Neuron (in vitro differentiated cells): ENCODE results near the gene IL6ST.
"Not testable (repeated sequence)": the region's sequence is repeated elsewhere in the genome, so short reads cannot be mapped to it uniquely, and the experiment has no call there.

Source experiments
- H2AFZ ChIP-seq: one replicate; pipeline ENCODE4 v1.6.1; 2013; ENCODE audit warnings: low read depth, mild to moderate bottlenecking, inconsistent platforms, low read length, moderate library complexity
- H3K27me3 ChIP-seq: one replicate; pipeline ENCODE4 v1.6.1; 2013; ENCODE audit warnings: low read length; ENCODE audit not compliant: insufficient read depth
- H3K36me3 ChIP-seq: one replicate; pipeline ENCODE4 v1.6.1; 2013; ENCODE audit warnings: low read length; ENCODE audit not compliant: insufficient read depth
- H3K4me1 ChIP-seq: one replicate; pipeline ENCODE4 v1.6.1; 2013; ENCODE audit warnings: low read length; ENCODE audit not compliant: insufficient read depth
- H3K4me3 ChIP-seq: 2 replicates; pipeline ENCODE4 v1.5.1; 2013; ENCODE audit warnings: mild to moderate bottlenecking, low read length, moderate library complexity
- H3K9me3 ChIP-seq: one replicate; pipeline ENCODE4 v1.6.1; 2013; ENCODE audit warnings: low read length

Gene IL6ST

GRCh38 chr5:55985181-55985580 is 9.6 kb downstream of the IL6ST start:
- H3K36me3 ChIP-seq = peaks cover 5% of the 10 kb centered on the region
- no peaks in the 10 kb centered on the region for H3K27me3 ChIP-seq
- no peak overlapping the region for H2AFZ ChIP-seq
- H3K9me3 ChIP-seq = peaks cover 3% of the 10 kb centered on the region
- no peak overlapping the region for H3K4me3 ChIP-seq
- no peaks in the 10 kb centered on the region for H3K4me1 ChIP-seq

GRCh38 chr5:55983986-55984385 is 10.8 kb downstream of the IL6ST start:
- H3K27me3 ChIP-seq = no peaks in the 10 kb centered on the region
- H3K4me1 ChIP-seq = no peaks in the 10 kb centered on the region
- no peak overlapping the region for H3K4me3 ChIP-seq
- no peak overlapping the region for H2AFZ ChIP-seq
- H3K36me3 ChIP-seq = peaks cover 5% of the 10 kb centered on the region
- peaks cover 3% of the 10 kb centered on the region for H3K9me3 ChIP-seq

- H3K4me1 ChIP-seq = no peaks in the 10 kb centered on the region
- H3K4me3 ChIP-seq = no peak overlapping the region
- peaks cover 3% of the 10 kb centered on the region for H3K9me3 ChIP-seq
- peaks cover 5% of the 10 kb centered on the region for H3K36me3 ChIP-seq
- no peak overlapping the region for H2AFZ ChIP-seq
- H3K27me3 ChIP-seq = no peaks in the 10 kb centered on the region
These were observed 11.8 kb downstream of the IL6ST start for GRCh38 chr5:55982957-55983381.

- Histone ChIP-seq H3K36me3 (peaks cover 10% of the 10 kb centered on the region), H3K4me3 (no peak overlapping the region), H3K4me1 (no peaks in the 10 kb centered on the region), H2AFZ (no peak overlapping the region), H3K27me3 (no peaks in the 10 kb centered on the region), H3K9me3 (no peaks in the 10 kb centered on the region)
These were observed 21.5 kb downstream of the IL6ST start for GRCh38 chr5:55973296-55973695.

- H3K4me3 ChIP-seq = no peak overlapping the region
- H3K9me3 ChIP-seq = no peaks in the 10 kb centered on the region
- H3K27me3 ChIP-seq = no peaks in the 10 kb centered on the region
- no peaks in the 10 kb centered on the region for H3K4me1 ChIP-seq
- H2AFZ ChIP-seq = no peak overlapping the region
- peaks cover 13% of the 10 kb centered on the region for H3K36me3 ChIP-seq
These were observed 24.8 kb downstream of the IL6ST start for GRCh38 chr5:55969956-55970355.

- H3K36me3 ChIP-seq = peaks cover 25% of the 10 kb centered on the region
- no peaks in the 10 kb centered on the region for H3K4me1 ChIP-seq
- H3K27me3 ChIP-seq = no peaks in the 10 kb centered on the region
- no peak overlapping the region for H2AFZ ChIP-seq
- no peak overlapping the region for H3K4me3 ChIP-seq
- H3K9me3 ChIP-seq = no peaks in the 10 kb centered on the region
These were observed 28.5 kb downstream of the IL6ST start for GRCh38 chr5:55966284-55966683.

- Histone ChIP-seq H3K4me1 (no peaks in the 10 kb centered on the region), H3K4me3 (no peak overlapping the region), H3K27me3 (no peaks in the 10 kb centered on the region), H2AFZ (no peak overlapping the region), H3K36me3 (peaks cover 32% of the 10 kb centered on the region), H3K9me3 (no peaks in the 10 kb centered on the region)
These were observed 29.2 kb downstream of the IL6ST start for GRCh38 chr5:55965525-55965924.

- no peak overlapping the region for H2AFZ ChIP-seq
These were observed 34.0 kb downstream of the IL6ST start for GRCh38 chr5:55960779-55961178.

GRCh38 chr5:55959208-55959607 is 35.6 kb downstream of the IL6ST start:
- H3K4me3 ChIP-seq = no peak overlapping the region
- H3K9me3 ChIP-seq = no peaks in the 10 kb centered on the region
- H3K4me1 ChIP-seq = no peaks in the 10 kb centered on the region
- H2AFZ ChIP-seq = no peak overlapping the region
- no peaks in the 10 kb centered on the region for H3K27me3 ChIP-seq
- H3K36me3 ChIP-seq = peaks cover 51% of the 10 kb centered on the region

More at GRCh38 chr5:55960779-55961178, 34.0 kb downstream of the IL6ST start:
- Histone ChIP-seq H3K27me3 (no peaks in the 10 kb centered on the region), H3K36me3 (peaks cover 44% of the 10 kb centered on the region), H3K4me1 (no peaks in the 10 kb centered on the region), H3K4me3 (no peak overlapping the region), H3K9me3 (no peaks in the 10 kb centered on the region)

- not testable (repeated sequence) for H3K9me3 ChIP-seq, H3K4me1 ChIP-seq, H3K27me3 ChIP-seq, H2AFZ ChIP-seq, H3K4me3 ChIP-seq
- peaks cover 29% of the 10 kb centered on the region for H3K36me3 ChIP-seq
These were observed 53.6 kb downstream of the IL6ST start for GRCh38 chr5:55941154-55941553.

- H3K9me3 ChIP-seq, H3K4me1 ChIP-seq, H3K27me3 ChIP-seq, H3K4me3 ChIP-seq, H2AFZ ChIP-seq: not testable (repeated sequence)
- peaks cover 19% of the 10 kb centered on the region for H3K36me3 ChIP-seq
These were observed 57.2 kb downstream of the IL6ST start for GRCh38 chr5:55937598-55937997.

GRCh38 chr5:55936100-55936693 is 58.6 kb downstream of the IL6ST start:
- H3K27me3 ChIP-seq = no peaks in the 10 kb centered on the region
- H2AFZ ChIP-seq = no peak overlapping the region
- no peaks in the 10 kb centered on the region for H3K9me3 ChIP-seq
- no peaks in the 10 kb centered on the region for H3K4me1 ChIP-seq
- peaks cover 11% of the 10 kb centered on the region for H3K36me3 ChIP-seq
- no peak overlapping the region for H3K4me3 ChIP-seq

- no peaks in the 10 kb centered on the region for H3K9me3 ChIP-seq
- H2AFZ ChIP-seq = no peak overlapping the region
- H3K36me3 ChIP-seq = peaks cover 6% of the 10 kb centered on the region
- no peaks in the 10 kb centered on the region for H3K4me1 ChIP-seq
- H3K27me3 ChIP-seq = no peaks in the 10 kb centered on the region
- no peak overlapping the region for H3K4me3 ChIP-seq
These were observed 59.4 kb downstream of the IL6ST start for GRCh38 chr5:55935371-55935770.

GRCh38 chr5:55934720-55935119 is 60.0 kb downstream of the IL6ST start:
- H3K9me3 ChIP-seq = no peaks in the 10 kb centered on the region
- H3K36me3 ChIP-seq = peaks cover 4% of the 10 kb centered on the region
- H3K4me1 ChIP-seq = no peaks in the 10 kb centered on the region
- no peak overlapping the region for H2AFZ ChIP-seq
- no peaks in the 10 kb centered on the region for H3K27me3 ChIP-seq
- no peak overlapping the region for H3K4me3 ChIP-seq
